Stomach (tissue), 4 donors: Measurements from ENCODE around the gene CCDC144A.
"Not testable (repeated sequence)": the region's sequence is repeated elsewhere in the genome, so short reads cannot be mapped to it uniquely, and the experiment has no call there.

Experiments used
- CTCF ChIP-seq, 7 experiments: fragments of 450-650 bp in 4 of 7; fragments of 200-600 bp in 3 of 7; sonication (generic) in 3 of 7; IDR thresholded peaks; one replicate each; pipeline ENCODE4 v1.5.1; 2016 to 2019; ENCODE audit warnings: antibody characterized with exemption in 7 of 7, control low read depth in 2 of 7, mild to moderate bottlenecking in 1 of 7
- EP300 ChIP-seq: sonication (generic); formaldehyde crosslinking; IDR thresholded peaks from one replicate; pipeline ENCODE4 v1.6.1; 2017; ENCODE audit warnings: antibody characterized with exemption
- POLR2A ChIP-seq, 4 donors: fragments of 450-650 bp; IDR thresholded peaks; one replicate each; pipeline ENCODE4 v1.6.1; 2016; ENCODE audit warnings: antibody characterized with exemption in 4 of 4, control low read depth in 2 of 4, mild to moderate bottlenecking in 1 of 4, moderate library complexity in 1 of 4
- POLR2AphosphoS5 ChIP-seq, 3 donors: sonication (generic); formaldehyde crosslinking; IDR thresholded peaks; one replicate each; pipeline ENCODE4 v1.6.1; 2016; ENCODE audit warnings: antibody characterized with exemption in 3 of 3

DNA sequence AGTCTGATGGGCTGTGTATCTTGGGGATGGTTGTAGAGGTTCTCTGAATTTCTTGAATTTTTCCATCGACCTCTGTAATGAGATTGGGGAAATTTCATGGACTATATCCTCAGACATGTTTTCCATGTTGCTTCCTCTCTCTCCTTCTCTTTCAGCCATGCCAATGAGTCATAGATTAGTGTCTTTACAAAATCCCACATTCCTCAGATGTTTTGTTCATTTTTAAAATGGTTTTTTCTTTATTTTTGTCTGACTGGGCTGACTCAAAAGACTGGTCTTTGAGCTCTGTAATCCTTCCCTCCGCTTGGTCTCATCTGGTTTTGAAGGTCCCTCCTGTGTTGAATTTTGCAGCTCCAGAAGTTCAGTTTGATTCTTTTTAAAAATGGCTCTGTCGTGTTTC is 60.5 kb downstream of the CCDC144A start:
- not testable (repeated sequence) for TF ChIP-seq CTCF (IDR thresholded peaks at IDR 0.05); POLR2A (IDR thresholded peaks at IDR 0.05); POLR2AphosphoS5 (IDR thresholded peaks at IDR 0.05); EP300
